OCI-LY3 (cell line): ENCODE measurements around the gene CYP1B1.

Experiments
- H2AFZ ChIP-seq: fragments of 200-600, 300-600 bp; shearing (Covaris generic); 2 replicates; pipeline ENCODE4 v1.6.0; 2014; ENCODE audit warnings: antibody characterized with exemption, low read depth, low read length
- H3K27ac ChIP-seq: fragments of 200-600, 300-600 bp; sonication (generic); 2 replicates; pipeline ENCODE4 v1.5.1; 2014; ENCODE audit warnings: mild to moderate bottlenecking, low read length, moderate library complexity, mixed read lengths
- H3K27me3 ChIP-seq: fragments of 200-600, 300-600 bp; sonication (generic); 2 replicates; pipeline ENCODE4 v1.6.1; 2014; ENCODE audit warnings: low read depth, low read length, mixed read lengths
- H3K36me3 ChIP-seq: fragments of 200-600, 300-600 bp; sonication (generic); replicated peaks from 2 replicates; pipeline ENCODE3; 2014; ENCODE audit warnings: low read depth, low read length, mixed read lengths
- H3K4me1 ChIP-seq: fragments of 300-600, 200-600 bp; sonication (generic); 2 replicates; pipeline ENCODE4 v1.6.1; 2014; ENCODE audit warnings: low read length, mixed read lengths
- H3K4me2 ChIP-seq: fragments of 200-600, 300-600 bp; sonication (generic); 2 replicates; pipeline ENCODE4 v1.6.1; 2014; ENCODE audit warnings: low read length, mixed read lengths
- H3K4me3 ChIP-seq: fragments of 300-600, 200-600 bp; sonication (generic); 2 replicates; pipeline ENCODE4 v1.5.1; 2014; ENCODE audit warnings: antibody characterized with exemption, mild to moderate bottlenecking, low read length, moderate library complexity
- H3K79me2 ChIP-seq: fragments of 300-600, 200-600 bp; shearing (Covaris generic); 2 replicates; pipeline ENCODE4 v1.6.1; 2014; ENCODE audit warnings: mild to moderate bottlenecking, low read length, mixed read lengths
- H3K9ac ChIP-seq: fragments of 300-600, 200-600 bp; shearing (Covaris generic); 2 replicates; pipeline ENCODE4 v1.6.0; 2014; ENCODE audit warnings: mild to moderate bottlenecking, low read length, moderate library complexity
- H3K9me3 ChIP-seq: fragments of 200-600, 300-600 bp; shearing (Covaris generic); 2 replicates; pipeline ENCODE4 v1.6.1; 2014; ENCODE audit warnings: low read length, mixed read lengths; ENCODE audit not compliant: insufficient read depth
- H4K20me1 ChIP-seq: fragments of 200-600, 300-600 bp; sonication (generic); 2 replicates; pipeline ENCODE4 v1.6.1; 2016; ENCODE audit warnings: low read length, mixed read lengths; ENCODE audit not compliant: insufficient read depth
- EZH2phosphoT487 ChIP-seq: fragments of 200-600 bp; shearing (Covaris generic); IDR thresholded peaks from 2 replicates; pipeline ENCODE4 v1.6.1; 2018; ENCODE audit warnings: antibody characterized with exemption, mixed run types, low read depth
- TF ChIP-seq, protein P1 (sequence below): fragments of 200-600, 300-600 bp; sonication (generic); IDR thresholded peaks from 2 replicates; pipeline ENCODE4 v1.5.1; 2014; ENCODE audit warnings: antibody characterized with exemption, low read length, low read depth

Gene CYP1B1

DNA sequence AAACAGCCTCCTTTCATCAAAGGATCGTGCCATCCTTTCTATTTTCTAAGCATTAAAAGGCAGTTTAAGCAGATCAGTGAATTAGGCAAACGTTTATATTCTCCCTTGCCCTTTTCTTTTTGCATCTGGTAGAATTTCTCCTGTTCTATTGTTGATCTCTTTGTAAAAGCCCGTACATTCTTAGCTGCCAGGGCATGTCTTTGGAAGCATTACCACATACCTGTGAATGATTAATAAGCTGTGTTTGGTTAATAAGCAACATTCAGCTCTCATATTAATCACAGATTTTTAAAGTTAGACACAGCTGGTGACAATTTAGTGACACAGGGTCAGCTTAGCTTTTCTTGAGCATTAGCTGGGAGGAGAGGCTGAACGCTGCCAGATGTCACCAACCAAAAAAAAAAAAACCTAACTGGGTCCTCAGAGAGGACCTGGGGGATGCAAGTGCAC is 33.8 kb upstream of the CYP1B1 start:
- peak overlapping the region; percentile 31; the same call in 1 of the 2 replicates for H3K4me3 ChIP-seq
- H3K36me3 ChIP-seq = no peaks in the 10 kb centered on the region
- H2AFZ ChIP-seq = peak overlapping the region; percentile 56; the same call in 1 of the 2 replicates
- H3K79me2 ChIP-seq = no peaks in the 10 kb centered on the region
- H3K27me3 ChIP-seq = 0 out of 2 replicates have a peak, but pooled peaks cover 5% of the 10 kb centered on the region
- no peaks in the 10 kb centered on the region for H4K20me1 ChIP-seq
- H3K9ac ChIP-seq = no peak overlapping the region
- H3K27ac ChIP-seq = no peak overlapping the region
- H3K9me3 ChIP-seq = no peaks in the 10 kb centered on the region
- peak overlapping the region; percentile 38 for H3K4me2 ChIP-seq
- TF ChIP-seq EZH2phosphoT487 = no peak
- TF ChIP-seq, protein P1, sequence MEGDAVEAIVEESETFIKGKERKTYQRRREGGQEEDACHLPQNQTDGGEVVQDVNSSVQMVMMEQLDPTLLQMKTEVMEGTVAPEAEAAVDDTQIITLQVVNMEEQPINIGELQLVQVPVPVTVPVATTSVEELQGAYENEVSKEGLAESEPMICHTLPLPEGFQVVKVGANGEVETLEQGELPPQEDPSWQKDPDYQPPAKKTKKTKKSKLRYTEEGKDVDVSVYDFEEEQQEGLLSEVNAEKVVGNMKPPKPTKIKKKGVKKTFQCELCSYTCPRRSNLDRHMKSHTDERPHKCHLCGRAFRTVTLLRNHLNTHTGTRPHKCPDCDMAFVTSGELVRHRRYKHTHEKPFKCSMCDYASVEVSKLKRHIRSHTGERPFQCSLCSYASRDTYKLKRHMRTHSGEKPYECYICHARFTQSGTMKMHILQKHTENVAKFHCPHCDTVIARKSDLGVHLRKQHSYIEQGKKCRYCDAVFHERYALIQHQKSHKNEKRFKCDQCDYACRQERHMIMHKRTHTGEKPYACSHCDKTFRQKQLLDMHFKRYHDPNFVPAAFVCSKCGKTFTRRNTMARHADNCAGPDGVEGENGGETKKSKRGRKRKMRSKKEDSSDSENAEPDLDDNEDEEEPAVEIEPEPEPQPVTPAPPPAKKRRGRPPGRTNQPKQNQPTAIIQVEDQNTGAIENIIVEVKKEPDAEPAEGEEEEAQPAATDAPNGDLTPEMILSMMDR = no peak
- H3K4me1 ChIP-seq = peaks cover 27% of the 10 kb centered on the region

GRCh38 chr2:38108907-38109731 is 33.2 kb upstream of the CYP1B1 start:
- no peak overlapping the region for H3K27ac ChIP-seq
- H2AFZ ChIP-seq = peak overlapping the region; percentile 56; the same call in 1 of the 2 replicates
- H3K4me2 ChIP-seq = peak overlapping the region; percentile 38

GRCh38 chr2:38107738-38108410 is 31.9 kb upstream of the CYP1B1 start:
- no peak overlapping the region for H3K4me2 ChIP-seq
- no peak overlapping the region for H3K27ac ChIP-seq
- H3K4me1 ChIP-seq = peaks cover 27% of the 10 kb centered on the region
- no peak overlapping the region for H2AFZ ChIP-seq
- no peaks in the 10 kb centered on the region for H3K36me3 ChIP-seq
- no peaks in the 10 kb centered on the region for H3K27me3 ChIP-seq
- H3K4me3 ChIP-seq = no peak overlapping the region
- no peaks in the 10 kb centered on the region for H3K79me2 ChIP-seq
- TF ChIP-seq, protein P1 = no peak
- no peak for TF ChIP-seq EZH2phosphoT487
- no peaks in the 10 kb centered on the region for H3K9me3 ChIP-seq
- no peaks in the 10 kb centered on the region for H4K20me1 ChIP-seq
- no peak overlapping the region for H3K9ac ChIP-seq

More at GRCh38 chr2:38108907-38109731, 33.2 kb upstream of the CYP1B1 start:
- no peaks in the 10 kb centered on the region for H3K36me3 ChIP-seq
- H3K4me1 ChIP-seq = peaks cover 27% of the 10 kb centered on the region
- H3K9ac ChIP-seq = no peak overlapping the region
- 0 out of 2 replicates have a peak, but pooled peaks cover 5% of the 10 kb centered on the region for H3K27me3 ChIP-seq
- TF ChIP-seq, protein P1 = no peak
- no peak for TF ChIP-seq EZH2phosphoT487
- H3K79me2 ChIP-seq = no peaks in the 10 kb centered on the region
- H3K9me3 ChIP-seq = no peaks in the 10 kb centered on the region
- no peaks in the 10 kb centered on the region for H4K20me1 ChIP-seq
- peak overlapping the region; percentile 31; the same call in 1 of the 2 replicates for H3K4me3 ChIP-seq

GRCh38 chr2:38106405-38107094 is 30.6 kb upstream of the CYP1B1 start:
- Histone ChIP-seq H3K4me3 (no peak overlapping the region), H3K79me2 (no peaks in the 10 kb centered on the region), H3K4me2 (peak overlapping the region; percentile 40), H3K27me3 (peaks cover 6% of the 10 kb centered on the region; the same call in 1 of the 2 replicates), H3K9me3 (no peaks in the 10 kb centered on the region), H2AFZ (0 out of 2 replicates have a peak overlapping the region, but pooled peaks have one; percentile 5), H4K20me1 (no peaks in the 10 kb centered on the region), H3K4me1 (peaks cover 27% of the 10 kb centered on the region), H3K9ac (no peak overlapping the region), H3K27ac (no peak overlapping the region), H3K36me3 (no peaks in the 10 kb centered on the region)
- TF ChIP-seq EZH2phosphoT487 = no peak
- TF ChIP-seq, protein P1 = no peak
